Endothelial cell of umbilical vein (primary cell): ENCODE data around the gene SP6. TPM values are rescaled to one million over a fixed set of nuclear protein-coding genes. Genes with fewer than 3 reads are reported as not detected.

Experiments
- BruUV-seq: library from RNA; stranded (reverse); fragments of 400-500 nt; replicated peaks from 2 replicates; lab custom pipeline; 2021; lab: Mats Ljungman, UMichigan
- CTCF ChIA-PET: fragments of 300-600, 350-600 bp; sonication (Branson Sonifier 250); formaldehyde crosslinking; loops from one replicate; lab custom pipeline; 2021; ENCODE audit warnings: antibody characterized with exemption, inconsistent platforms; lab: Charles Lee
- POLR2A ChIA-PET: fragments of 300-600, 350-600 bp; sonication (Branson Sonifier 250); formaldehyde crosslinking; loops from one replicate; lab custom pipeline; 2021; ENCODE audit warnings: antibody characterized with exemption, inconsistent platforms; lab: Charles Lee
- DNase-seq: peaks from one replicate; pipeline ENCODE4 v3.0.0-alpha.2; 2011; ENCODE audit warnings: low read depth, low spot score
- FAIRE-seq: peaks from 2 replicates; lab custom pipeline; 2011; peaks lifted over from hg19 to GRCh38; lab: Jason Lieb, UNC
- H2AFZ ChIP-seq: 2 replicates; pipeline ENCODE4 v1.6.0; 2012; ENCODE audit warnings: low read depth, low read length, control low read depth, inconsistent platforms
- H3K27ac ChIP-seq: 2 replicates; pipeline ENCODE4 v1.5.1; 2011; ENCODE audit warnings: low read depth, mild to moderate bottlenecking, control low read depth, low read length, moderate library complexity; ENCODE audit not compliant: insufficient read depth
- H3K27me3 ChIP-seq, 2 experiments: 2 replicates each; pipeline versions ENCODE4 v1.6.0 to v1.6.1; 2011; ENCODE audit warnings: low read length in 2 of 2, mixed read lengths in 1 of 2; ENCODE audit not compliant: control insufficient read depth in 2 of 2, insufficient read depth in 2 of 2
- H3K36me3 ChIP-seq, 2 experiments: 2 replicates in 1 of 2; 3 replicates in 1 of 2; pipeline ENCODE4 v1.5.1; 2011; ENCODE audit warnings: low read length in 2 of 2, mild to moderate bottlenecking in 1 of 2, moderate library complexity in 1 of 2; ENCODE audit not compliant: control insufficient read depth in 2 of 2, insufficient read depth in 2 of 2; ENCODE audit errors: extremely low read depth in 1 of 2
- H3K4me1 ChIP-seq: 3 replicates; pipeline ENCODE4 v1.5.1; 2011; ENCODE audit warnings: mild to moderate bottlenecking, low read length; ENCODE audit not compliant: control insufficient read depth, insufficient read depth; ENCODE audit errors: extremely low read depth
- H3K4me2 ChIP-seq: 2 replicates; pipeline ENCODE4 v1.6.1; 2011; ENCODE audit warnings: low read length, control low read depth, mixed read lengths; ENCODE audit not compliant: insufficient read depth
- H3K4me3 ChIP-seq, 3 experiments: fragments of 200-600 bp in 1 of 3; sonication (generic), shearing (Covaris generic) in 1 of 3; replicated peaks in 1 of 3; 2 replicates each; pipeline ENCODE4 v1.5.1; 2011 to 2016; ENCODE audit warnings: control low read depth in 3 of 3, low read length in 3 of 3, mild to moderate bottlenecking in 2 of 3, inconsistent platforms in 1 of 3, low read depth in 1 of 3, moderate library complexity in 1 of 3; ENCODE audit not compliant: insufficient read depth in 1 of 3
- H3K79me2 ChIP-seq: 2 replicates; pipeline ENCODE4 v1.6.0; 2012; ENCODE audit warnings: low read length, inconsistent platforms; ENCODE audit not compliant: control insufficient read depth, insufficient read depth
- H3K9ac ChIP-seq: replicated peaks from 2 replicates; pipeline ENCODE3; 2011; ENCODE audit warnings: low read length, control low read depth; ENCODE audit not compliant: insufficient read depth; ENCODE audit errors: extremely low read depth
- H3K9me1 ChIP-seq: replicated peaks from 3 replicates; pipeline ENCODE4 v1.6.0; 2011; ENCODE audit warnings: mild to moderate bottlenecking, low read length; ENCODE audit not compliant: control insufficient read depth, insufficient read depth; ENCODE audit errors: extremely low read depth
- H3K9me3 ChIP-seq: replicated peaks from 2 replicates; pipeline ENCODE4 v1.5.1; 2012; ENCODE audit warnings: low read length, inconsistent platforms; ENCODE audit not compliant: control insufficient read depth, insufficient read depth
- H4K20me1 ChIP-seq: replicated peaks from 2 replicates; pipeline ENCODE3; 2011; ENCODE audit warnings: mild to moderate bottlenecking, low read length; ENCODE audit not compliant: control insufficient read depth, insufficient read depth; ENCODE audit errors: extremely low read depth
- EZH2 ChIP-seq: IDR thresholded peaks from 2 replicates; pipeline ENCODE4 v1.6.1; 2012; ENCODE audit warnings: borderline replicate concordance, low read depth, mild to moderate bottlenecking, moderate library complexity, low read length, inconsistent platforms; ENCODE audit not compliant: severe bottlenecking
- FOS ChIP-seq: IDR thresholded peaks from 2 replicates; pipeline ENCODE4 v1.6.1; 2011; ENCODE audit warnings: mild to moderate bottlenecking, low read length, moderate library complexity, borderline replicate concordance; ENCODE audit not compliant: insufficient read depth
- JUN ChIP-seq: IDR thresholded peaks from 2 replicates; pipeline ENCODE4 v1.6.1; 2011; ENCODE audit warnings: borderline replicate concordance, low read depth; ENCODE audit not compliant: insufficient read length, insufficient read depth
- POLR2A ChIP-seq: IDR thresholded peaks from 2 replicates; pipeline ENCODE4 v1.6.1; 2012; ENCODE audit warnings: low read depth, mild to moderate bottlenecking, control low read depth, low read length
- POLR2AphosphoS5 ChIP-seq: IDR thresholded peaks from 2 replicates; pipeline ENCODE4 v1.6.1; 2012; ENCODE audit warnings: low read depth, mild to moderate bottlenecking, control low read depth, low read length, moderate library complexity; ENCODE audit not compliant: insufficient read depth
- dilution Hi-C: fragments of 300-500 bp; cut with MboI; formaldehyde crosslinking; loops from one replicate; pipeline ENCODE4 v1.15.0; 2019; ENCODE audit warnings: low sequenced_read_pairs; ENCODE audit not compliant: extremely low pct_ligation_motif_present
- intact Hi-C: fragments of 100-400 bp; cut with micrococcal nuclease; formaldehyde crosslinking; loops from one replicate; pipeline ENCODE4 v1.10.0; 2022
- polyA plus RNA-seq, 4 experiments: library from polyadenylated mRNA; depleted of rRNA in 3 of 4; stranded (reverse) in 3 of 4; unstranded in 1 of 4; fragments of >200 nt; gene quantifications; 2 replicates each; pipeline versions ENCODE4 v1.2.1 to v1.2.3, GENCODE V29; 2011 to 2012; ENCODE audit warnings: missing spikeins in 1 of 4
- total RNA-seq: library from RNA; stranded (reverse); gene quantifications from 2 replicates; pipeline ENCODE4 v1.2.3, GENCODE V29; 2021
- TF ChIP-seq, protein P1 (sequence below): IDR thresholded peaks from 2 replicates; pipeline ENCODE4 v1.6.1; 2011; ENCODE audit not compliant: insufficient read depth, insufficient read length
- TF ChIP-seq, protein P2 (sequence below), 2 donors: IDR thresholded peaks; 1 replicate in 1 of 2; 2 replicates in 1 of 2; pipeline ENCODE4 v1.5.1; 2011; ENCODE audit warnings: low read length in 2 of 2, mild to moderate bottlenecking in 2 of 2, moderate library complexity in 2 of 2, control low read depth in 1 of 2, inconsistent platforms in 1 of 2, low read depth in 1 of 2; ENCODE audit not compliant: insufficient read depth in 1 of 2; ENCODE audit errors: extremely low read depth in 1 of 2

The SP6 gene
- total and polyA plus RNA-seq, 2 donors (not counting 3 experiments of a cell fraction or from before 2014, with no cell fraction given) = 0.11 to 1.3 TPM

DNA sequence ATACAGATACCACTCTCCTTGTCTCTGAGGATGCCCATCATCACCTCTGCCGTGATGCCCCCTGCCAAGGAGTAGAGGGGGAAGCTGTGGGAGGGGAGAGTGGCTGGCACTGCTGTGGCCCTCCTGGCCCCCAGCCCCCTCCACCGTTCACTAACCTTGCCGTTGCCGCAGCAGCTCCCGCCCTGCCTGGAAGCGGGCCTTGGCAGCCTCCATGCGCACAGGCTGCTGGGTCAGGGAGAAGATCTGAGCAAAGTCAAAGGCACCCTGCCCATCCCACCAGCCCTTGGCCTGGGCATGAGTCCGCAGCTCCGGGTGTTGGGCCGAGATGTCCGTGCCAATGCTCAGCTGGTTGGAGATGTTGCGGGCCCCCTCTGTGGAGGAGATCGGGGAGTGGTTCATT, 12.3 kb downstream of the SP6 start:
- intact Hi-C loops = no loop called here
- TF ChIP-seq JUN = no peak
- TF ChIP-seq FOS = no peak
- no peak for TF ChIP-seq POLR2A
- TF ChIP-seq, protein P1, sequence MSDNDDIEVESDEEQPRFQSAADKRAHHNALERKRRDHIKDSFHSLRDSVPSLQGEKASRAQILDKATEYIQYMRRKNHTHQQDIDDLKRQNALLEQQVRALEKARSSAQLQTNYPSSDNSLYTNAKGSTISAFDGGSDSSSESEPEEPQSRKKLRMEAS = no peak
- TF ChIP-seq EZH2 = no peak
- TF ChIP-seq, protein P2, sequence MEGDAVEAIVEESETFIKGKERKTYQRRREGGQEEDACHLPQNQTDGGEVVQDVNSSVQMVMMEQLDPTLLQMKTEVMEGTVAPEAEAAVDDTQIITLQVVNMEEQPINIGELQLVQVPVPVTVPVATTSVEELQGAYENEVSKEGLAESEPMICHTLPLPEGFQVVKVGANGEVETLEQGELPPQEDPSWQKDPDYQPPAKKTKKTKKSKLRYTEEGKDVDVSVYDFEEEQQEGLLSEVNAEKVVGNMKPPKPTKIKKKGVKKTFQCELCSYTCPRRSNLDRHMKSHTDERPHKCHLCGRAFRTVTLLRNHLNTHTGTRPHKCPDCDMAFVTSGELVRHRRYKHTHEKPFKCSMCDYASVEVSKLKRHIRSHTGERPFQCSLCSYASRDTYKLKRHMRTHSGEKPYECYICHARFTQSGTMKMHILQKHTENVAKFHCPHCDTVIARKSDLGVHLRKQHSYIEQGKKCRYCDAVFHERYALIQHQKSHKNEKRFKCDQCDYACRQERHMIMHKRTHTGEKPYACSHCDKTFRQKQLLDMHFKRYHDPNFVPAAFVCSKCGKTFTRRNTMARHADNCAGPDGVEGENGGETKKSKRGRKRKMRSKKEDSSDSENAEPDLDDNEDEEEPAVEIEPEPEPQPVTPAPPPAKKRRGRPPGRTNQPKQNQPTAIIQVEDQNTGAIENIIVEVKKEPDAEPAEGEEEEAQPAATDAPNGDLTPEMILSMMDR (IDR thresholded peaks at IDR 0.05; ENCODE audit: extremely low read depth in 1 of 2, insufficient read depth in 1 of 2, low read depth in 1 of 2, low read length in 2 of 2) = no peak
- TF ChIP-seq POLR2AphosphoS5 = no peak
- H3K9me3 ChIP-seq = no peaks in the 10 kb centered on the region
- POLR2A ChIA-PET = no interaction called here
- H3K79me2 ChIP-seq = no peaks in the 10 kb centered on the region
- FAIRE-seq = no peak
- CTCF ChIA-PET = interaction anchor here (1.5 to 3.5 kb wide), 3 partner anchors 51 to 132 kb away, joined by 4 to 162 read pairs (median 28); partner anchors contain the start of gene CDK5RAP3
- BruUV-seq = no TSS peak
- no peaks in the 10 kb centered on the region for H4K20me1 ChIP-seq
- DNase-seq = no peak
- H3K27ac ChIP-seq = no peak overlapping the region
- no peak overlapping the region for H3K4me2 ChIP-seq
- dilution Hi-C loops = no loop called here
- peaks cover 0 to 4% of the 10 kb centered on the region in 2 experiments for H3K36me3 ChIP-seq
- H3K4me3 ChIP-seq = no peak overlapping the region
- H3K4me1 ChIP-seq = peaks cover 17% of the 10 kb centered on the region
- H2AFZ ChIP-seq = no peak overlapping the region
- H3K9me1 ChIP-seq = no peaks in the 10 kb centered on the region
- H3K9ac ChIP-seq = no peak overlapping the region
- no peaks in the 10 kb centered on the region for H3K27me3 ChIP-seq
